WTC11 (cell line): Measurements from ENCODE around the gene COMMD7. TPM values are rescaled to one million over a fixed set of nuclear protein-coding genes. Genes with fewer than 3 reads are reported as not detected.

ENCODE experiments used
- ATAC-seq: fragments of 200-7000 bp; cut with Tn5 transposase; 2 replicates; pipeline ENCODE4 v1.10.0; 2021; ENCODE audit warnings: mild to moderate bottlenecking, moderate library complexity
- CTCF ChIA-PET: fragments of 300-600 bp; sonication (Branson Sonifier 250); formaldehyde crosslinking; loops from one replicate; lab custom pipeline; 2021; ENCODE audit warnings: antibody characterized with exemption; lab: Charles Lee
- POLR2A ChIA-PET: fragments of 350-600 bp; sonication (Branson Sonifier 250); formaldehyde crosslinking; loops from one replicate; lab custom pipeline; 2021; ENCODE audit warnings: antibody characterized with exemption; lab: Charles Lee
- DNase-seq: peaks from one replicate; pipeline ENCODE4 v3.0.0; 2021; ENCODE audit warnings: low spot score
- H3K27ac Mint-ChIP-seq: 2 replicates; pipeline ENCODE4 v1.8.0; 2021; ENCODE audit warnings: mixed read lengths
- H3K27me3 Mint-ChIP-seq: 2 replicates; pipeline ENCODE4 v1.8.0; 2021; ENCODE audit warnings: low read depth, mild to moderate bottlenecking, moderate library complexity, mixed read lengths
- H3K36me3 Mint-ChIP-seq: 2 replicates; pipeline ENCODE4 v1.8.0; 2021; ENCODE audit warnings: mixed read lengths
- H3K4me1 Mint-ChIP-seq: 2 replicates; pipeline ENCODE4 v1.8.0; 2022; ENCODE audit warnings: mixed read lengths
- H3K4me3 Mint-ChIP-seq: 2 replicates; pipeline ENCODE4 v1.8.0; 2021; ENCODE audit warnings: mild to moderate bottlenecking, moderate library complexity, mixed read lengths
- H3K9me3 Mint-ChIP-seq: 2 replicates; pipeline ENCODE4 v1.8.0; 2021; ENCODE audit warnings: mixed read lengths
- CREM ChIP-seq: sonication (generic); formaldehyde crosslinking; IDR thresholded peaks from 2 replicates; pipeline ENCODE4 v1.8.1; 2022; ENCODE audit warnings: mild to moderate bottlenecking, missing genetic modification reagents, moderate library complexity
- E2F4 ChIP-seq: sonication (generic); formaldehyde crosslinking; IDR thresholded peaks from 2 replicates; pipeline ENCODE4 v1.8.1; 2022; ENCODE audit warnings: low read depth, mild to moderate bottlenecking, moderate library complexity, missing genetic modification reagents, borderline replicate concordance
- ETV6 ChIP-seq: sonication (generic); formaldehyde crosslinking; IDR thresholded peaks from 2 replicates; pipeline ENCODE4 v1.8.1; 2022; ENCODE audit warnings: mild to moderate bottlenecking, missing genetic modification reagents
- FOXK1 ChIP-seq: sonication (generic); formaldehyde crosslinking; IDR thresholded peaks from 2 replicates; pipeline ENCODE4 v1.8.0; 2022; ENCODE audit warnings: mild to moderate bottlenecking, moderate library complexity, missing genetic modification reagents
- FOXP1 ChIP-seq: sonication (generic); formaldehyde crosslinking; IDR thresholded peaks from 2 replicates; pipeline ENCODE4 v1.8.0; 2022; ENCODE audit warnings: missing genetic modification reagents, mild to moderate bottlenecking, moderate library complexity, borderline replicate concordance
- FOXP4 ChIP-seq: sonication (generic); formaldehyde crosslinking; IDR thresholded peaks from 2 replicates; pipeline ENCODE4 v1.8.0; 2022; ENCODE audit warnings: mild to moderate bottlenecking, missing genetic modification reagents
- GABPB1 ChIP-seq: sonication (generic); formaldehyde crosslinking; IDR thresholded peaks from 2 replicates; pipeline ENCODE4 v1.8.1; 2023; ENCODE audit warnings: mild to moderate bottlenecking, missing genetic modification reagents
- GTF2I ChIP-seq: fragments of 250-450 bp; sonication (Bioruptor Pico); conservative IDR thresholded peaks from 2 replicates; pipeline ENCODE4 v1.4.0; 2021; ENCODE audit warnings: mild to moderate bottlenecking
- JUN ChIP-seq: sonication (generic); formaldehyde crosslinking; IDR thresholded peaks from 2 replicates; pipeline ENCODE4 v1.8.0; 2023; ENCODE audit warnings: mild to moderate bottlenecking, missing genetic modification reagents
- NFYB ChIP-seq: sonication (generic); formaldehyde crosslinking; conservative IDR thresholded peaks from 2 replicates; pipeline ENCODE4 v1.8.0; 2022; ENCODE audit warnings: low read depth, missing genetic modification reagents
- RORB ChIP-seq: fragments of 250-450 bp; sonication (Bioruptor Pico); IDR thresholded peaks from 2 replicates; pipeline ENCODE4 v1.9.0; 2021; ENCODE audit warnings: mild to moderate bottlenecking
- SP1 ChIP-seq: sonication (generic); formaldehyde crosslinking; conservative IDR thresholded peaks from 2 replicates; pipeline ENCODE4 v1.8.1; 2022; ENCODE audit warnings: missing genetic modification reagents
- TCF7 ChIP-seq: sonication (generic); formaldehyde crosslinking; IDR thresholded peaks from 2 replicates; pipeline ENCODE4 v1.8.0; 2022; ENCODE audit warnings: mild to moderate bottlenecking, low read depth, missing genetic modification reagents, moderate library complexity
- TEAD1 ChIP-seq: sonication (generic); formaldehyde crosslinking; IDR thresholded peaks from 2 replicates; pipeline ENCODE4 v1.8.0; 2022; ENCODE audit warnings: mild to moderate bottlenecking, missing genetic modification reagents
- ZNF416 ChIP-seq: fragments of 250-450 bp; sonication (Bioruptor Pico); IDR thresholded peaks from 2 replicates; pipeline ENCODE4 v1.9.0; 2021; ENCODE audit warnings: mild to moderate bottlenecking, inconsistent platforms
- ZNF423 ChIP-seq: fragments of 250-450 bp; sonication (Bioruptor Pico); IDR thresholded peaks from 2 replicates; pipeline ENCODE4 v2.1.2; 2022; ENCODE audit warnings: mild to moderate bottlenecking, moderate library complexity
- total RNA-seq: library from RNA; stranded (reverse); gene quantifications from 3 replicates; pipeline ENCODE4 v1.2.3, GENCODE V29; 2021
- TF ChIP-seq, protein P1 (sequence below): fragments of 250-450 bp; sonication (Bioruptor Pico); IDR thresholded peaks from 2 replicates; pipeline ENCODE4 v1.9.0; 2021; ENCODE audit warnings: moderate library complexity, mild to moderate bottlenecking, inconsistent platforms, borderline replicate concordance
- TF ChIP-seq, protein P2 (sequence below): sonication (generic); formaldehyde crosslinking; IDR thresholded peaks from 2 replicates; pipeline ENCODE4 v1.8.1; 2023; ENCODE audit warnings: mild to moderate bottlenecking, moderate library complexity, missing genetic modification reagents

COMMD7 gene
- total RNA-seq, 1 experiment from 2014 or later: 42.3 TPM

DNA sequence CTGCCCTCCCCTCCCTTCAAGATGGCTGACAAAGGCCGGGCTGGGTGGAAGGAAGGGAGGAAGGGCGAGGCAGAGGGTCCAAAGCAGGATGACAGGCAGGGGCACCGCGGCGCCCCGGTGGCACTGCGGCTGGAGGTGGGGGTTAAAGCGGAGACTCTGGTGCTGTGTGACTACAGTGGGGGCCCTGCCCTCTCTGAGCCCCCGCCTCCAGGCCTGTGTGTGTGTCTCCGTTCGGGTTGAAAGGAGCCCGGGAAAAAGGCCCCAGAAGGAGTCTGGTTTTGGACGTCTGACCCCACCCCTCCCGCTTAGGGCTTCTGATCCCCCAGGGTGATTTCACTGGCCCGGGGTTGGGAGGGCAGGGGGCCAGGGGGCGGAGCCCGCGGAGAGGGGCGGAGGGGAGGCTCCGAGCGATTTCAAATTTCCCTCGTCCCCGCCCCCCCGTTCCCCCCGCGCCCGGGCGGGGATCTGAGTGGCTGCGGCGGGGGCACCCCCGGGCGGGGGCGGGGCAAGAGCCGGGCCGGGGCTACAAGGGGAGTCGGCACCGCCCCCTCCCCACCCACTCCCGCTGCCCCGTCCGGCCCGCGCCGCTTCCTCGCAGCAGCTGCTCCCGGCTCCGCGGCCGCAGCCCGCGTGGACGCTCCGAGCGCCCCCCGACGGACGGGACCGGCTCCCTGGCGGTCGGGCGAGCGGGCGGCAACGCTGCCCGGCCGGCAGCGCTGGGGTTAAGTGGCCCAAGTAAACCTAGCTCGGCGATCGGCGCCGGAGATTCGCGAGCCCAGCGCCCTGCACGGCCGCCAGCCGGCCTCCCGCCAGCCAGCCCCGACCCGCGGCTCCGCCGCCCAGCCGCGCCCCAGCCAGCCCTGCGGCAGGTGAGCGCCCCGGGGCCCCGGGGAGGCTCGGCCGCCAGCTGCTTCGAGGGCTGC lies 18.8 kb upstream of the COMMD7 start, which contains the start of gene DNMT3B (continued):
- TF ChIP-seq ZNF416 (CRISPR knock-in tag) (0 out of 2 replicates have a peak, but pooled peaks have one; percentile 38), ZNF423 (CRISPR knock-in tag) (no peak), GTF2I (CRISPR knock-in tag) (peak; percentile 72), E2F4 (CRISPR knock-in tag) (peak; percentile 64; the same call in 1 of the 2 replicates), SP1 (CRISPR knock-in tag) (peak; percentile 79), FOXK1 (CRISPR knock-in tag) (0 out of 2 replicates have a peak, but pooled peaks have one; percentile 24), ETV6 (CRISPR knock-in tag) (peak; percentile 82; the same call in 1 of the 2 replicates), CREM (CRISPR knock-in tag) (0 out of 2 replicates have a peak, but pooled peaks have one; percentile 25), TCF7 (CRISPR knock-in tag) (no peak), JUN (CRISPR knock-in tag) (peak; percentile 39; the same call in 1 of the 2 replicates), FOXP1 (CRISPR knock-in tag) (no peak), FOXP4 (CRISPR knock-in tag) (0 out of 2 replicates have a peak, but pooled peaks have one; percentile 17), NFYB (CRISPR knock-in tag) (peak; percentile 40), TEAD1 (CRISPR knock-in tag) (no peak)
- TF ChIP-seq, protein P1, sequence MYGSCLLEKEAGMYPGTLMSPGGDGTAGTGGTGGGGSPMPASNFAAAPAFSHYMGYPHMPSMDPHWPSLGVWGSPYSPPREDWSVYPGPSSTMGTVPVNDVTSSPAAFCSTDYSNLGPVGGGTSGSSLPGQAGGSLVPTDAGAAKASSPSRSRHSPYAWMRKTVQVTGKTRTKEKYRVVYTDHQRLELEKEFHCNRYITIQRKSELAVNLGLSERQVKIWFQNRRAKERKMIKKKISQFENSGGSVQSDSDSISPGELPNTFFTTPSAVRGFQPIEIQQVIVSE (CRISPR knock-in tag): no peak
- TF ChIP-seq, protein P2, sequence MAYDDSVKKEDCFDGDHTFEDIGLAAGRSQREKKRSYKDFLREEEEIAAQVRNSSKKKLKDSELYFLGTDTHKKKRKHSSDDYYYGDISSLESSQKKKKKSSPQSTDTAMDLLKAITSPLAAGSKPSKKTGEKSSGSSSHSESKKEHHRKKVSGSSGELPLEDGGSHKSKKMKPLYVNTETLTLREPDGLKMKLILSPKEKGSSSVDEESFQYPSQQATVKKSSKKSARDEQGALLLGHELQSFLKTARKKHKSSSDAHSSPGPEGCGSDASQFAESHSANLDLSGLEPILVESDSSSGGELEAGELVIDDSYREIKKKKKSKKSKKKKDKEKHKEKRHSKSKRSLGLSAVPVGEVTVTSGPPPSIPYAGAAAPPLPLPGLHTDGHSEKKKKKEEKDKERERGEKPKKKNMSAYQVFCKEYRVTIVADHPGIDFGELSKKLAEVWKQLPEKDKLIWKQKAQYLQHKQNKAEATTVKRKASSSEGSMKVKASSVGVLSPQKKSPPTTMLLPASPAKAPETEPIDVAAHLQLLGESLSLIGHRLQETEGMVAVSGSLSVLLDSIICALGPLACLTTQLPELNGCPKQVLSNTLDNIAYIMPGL (CRISPR knock-in tag): no peak

GRCh38 chr20:32761417-32761830 lies 18.2 kb upstream of the COMMD7 start:
- Mint-ChIP-seq H3K27ac (peak overlapping the region; percentile 73), H3K27me3 (no peaks in the 10 kb centered on the region), H3K36me3 (peaks cover 29% of the 10 kb centered on the region), H3K4me1 (peaks cover 46% of the 10 kb centered on the region), H3K9me3 (no peaks in the 10 kb centered on the region), H3K4me3 (peak overlapping the region; percentile 76)
- ATAC-seq (no peak), DNase-seq (no peak)
- ChIA-PET CTCF (interaction anchor here (1.5 kb wide), 2 partner anchors 17 to 87 kb away, joined by 7 to 9 read pairs; partner anchors contain the start of gene C20orf203), POLR2A (interaction anchor here (1.0 to 2.1 kb wide), 2 partner anchors 18 to 82 kb away, joined by 3 to 9 read pairs; partner anchors contain the start of gene COMMD7)
- 0 out of 2 replicates have a peak, but pooled peaks have one; percentile 7 for TF ChIP-seq FOXP1 (CRISPR knock-in tag)
- 0 out of 2 replicates have a peak, but pooled peaks have one; percentile 16 for TF ChIP-seq GABPB1 (CRISPR knock-in tag)
- no peak for TF ChIP-seq RORB
- TF ChIP-seq, all 79 proteins: peak for 2
